ENCODE data around the gene MPZL1. TPM values are rescaled to one million over a fixed set of nuclear protein-coding genes. Genes with fewer than 3 reads are reported as not detected.

The MPZL1 gene
- total RNA-seq, 3 donors from 2014 or later = 95.6 to 117 (median 103) TPM

DNA sequence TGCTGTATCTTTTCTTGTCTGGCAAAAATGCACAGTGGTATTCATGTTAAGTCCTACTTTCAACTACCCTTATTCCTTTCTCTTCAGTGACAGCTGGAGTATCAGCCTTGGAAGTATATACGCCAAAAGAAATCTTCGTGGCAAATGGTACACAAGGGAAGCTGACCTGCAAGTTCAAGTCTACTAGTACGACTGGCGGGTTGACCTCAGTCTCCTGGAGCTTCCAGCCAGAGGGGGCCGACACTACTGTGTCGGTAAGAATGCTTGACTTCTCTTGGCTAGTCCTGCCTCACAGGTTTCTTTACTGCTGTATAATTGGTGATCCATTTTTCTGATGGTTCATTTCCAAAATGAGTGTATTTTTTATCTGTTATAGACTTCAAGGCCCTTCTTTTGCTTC is 43.7 kb downstream of the MPZL1 start:
- H3K4me3 ChIP-seq = no peak overlapping the region
- H3K36me3 ChIP-seq (ENCODE audit: low read depth) = no peaks in the 10 kb centered on the region
- no peak for DNase-seq
- TF ChIP-seq CTCF (IDR thresholded peaks at IDR 0.05) = no peak
- intact Hi-C loops (cut with DNase I, micrococcal nuclease) = no loop called here
- no peaks in the 10 kb centered on the region for H3K4me1 ChIP-seq (ENCODE audit: low read depth)
- H3K9me3 ChIP-seq = no peaks in the 10 kb centered on the region
- ATAC-seq = no peak

- ATAC-seq = no peak
- intact Hi-C loops (cut with DNase I, micrococcal nuclease) = no loop called here
- no peak overlapping the region for H3K4me3 ChIP-seq
- no peak for DNase-seq
- no peaks in the 10 kb centered on the region for H3K4me1 ChIP-seq (ENCODE audit: low read depth)
- no peak for TF ChIP-seq CTCF (IDR thresholded peaks at IDR 0.05)
- H3K9me3 ChIP-seq = no peaks in the 10 kb centered on the region
- H3K36me3 ChIP-seq (ENCODE audit: low read depth) = no peaks in the 10 kb centered on the region
Observed at GRCh38 chr1:167766538-167766937, 44.8 kb downstream of the MPZL1 start.

GRCh38 chr1:167767761-167768160 is 46.0 kb downstream of the MPZL1 start:
- DNase-seq (no peak), ATAC-seq (no peak)
- Histone ChIP-seq H3K36me3 (ENCODE audit: low read depth) (no peaks in the 10 kb centered on the region), H3K4me3 (no peak overlapping the region), H3K9me3 (no peaks in the 10 kb centered on the region), H3K4me1 (ENCODE audit: low read depth) (no peaks in the 10 kb centered on the region)
- intact Hi-C loops (cut with DNase I, micrococcal nuclease) = no loop called here
- TF ChIP-seq CTCF (IDR thresholded peaks at IDR 0.05) = no peak

- Histone ChIP-seq H3K36me3 (ENCODE audit: low read depth) (no peaks in the 10 kb centered on the region), H3K4me1 (ENCODE audit: low read depth) (no peaks in the 10 kb centered on the region), H3K9me3 (no peaks in the 10 kb centered on the region), H3K4me3 (no peak overlapping the region)
- TF ChIP-seq CTCF (IDR thresholded peaks at IDR 0.05) = no peak
- intact Hi-C loops (cut with DNase I, micrococcal nuclease) = no loop called here
- ATAC-seq (no peak), DNase-seq (no peak)
Observed at GRCh38 chr1:167770127-167770526, 48.3 kb downstream of the MPZL1 start.

GRCh38 chr1:167772436-167772835 is 50.7 kb downstream of the MPZL1 start:
- intact Hi-C loops (cut with DNase I, micrococcal nuclease) = no loop called here
- ATAC-seq = no peak

More at GRCh38 chr1:167772436-167772835, 50.7 kb downstream of the MPZL1 start:
- Histone ChIP-seq H3K36me3 (ENCODE audit: low read depth) (no peaks in the 10 kb centered on the region), H3K4me1 (ENCODE audit: low read depth) (no peaks in the 10 kb centered on the region), H3K9me3 (no peaks in the 10 kb centered on the region), H3K4me3 (no peak overlapping the region)
- TF ChIP-seq CTCF (IDR thresholded peaks at IDR 0.05) = no peak
- no peak for DNase-seq

Measured in mucosa of descending colon (tissue), 3 donors.